Activated CD8-positive, alpha-beta memory T cell treated with anti-CD3 and anti-CD28 coated beads for 1 hour (primary cell): ENCODE data around the gene DRAP1.
"Not testable (repeated sequence)": the region's sequence is repeated elsewhere in the genome, so short reads cannot be mapped to it uniquely, and the experiment has no call there.

ENCODE experiments used
- DNase-seq, 2 donors: peaks; one replicate each; pipeline ENCODE4 v3.0.0-alpha.2; 2020; ENCODE audit warnings: low read depth in 1 of 2; ENCODE audit errors: extremely low read depth in 1 of 2

The DRAP1 gene

GRCh38 chr11:65931773-65932557, 12.7 kb downstream of the DRAP1 start:
- no peak for DNase-seq

- no peak for DNase-seq
These were observed 13.3 kb downstream of the DRAP1 start for GRCh38 chr11:65932558-65932919.

GRCh38 chr11:65934014-65934413, 14.8 kb downstream of the DRAP1 start:
- no peak for DNase-seq

GRCh38 chr11:65937766-65938165, 18.5 kb downstream of the DRAP1 start:
- DNase-seq: no peak

- no peak for DNase-seq
These were observed 22.6 kb downstream of the DRAP1 start for GRCh38 chr11:65941720-65942310.

- no peak for DNase-seq
These were observed 23.3 kb downstream of the DRAP1 start for GRCh38 chr11:65942531-65942930.

- DNase-seq: no peak
These were observed 25.0 kb downstream of the DRAP1 start for GRCh38 chr11:65944191-65944590.

GRCh38 chr11:65944767-65945166, 25.5 kb downstream of the DRAP1 start:
- DNase-seq: no peak

GRCh38 chr11:65945430-65945911, 26.2 kb downstream of the DRAP1 start, which contains the start of gene TSGA10IP:
TSGA10IP (plus strand) TSS chr11:65945480; CDS start chr11:65945676, 196 bp downstream.
- no peak for DNase-seq

GRCh38 chr11:65945941-65946558, 26.8 kb downstream of the DRAP1 start:
- no peak for DNase-seq

GRCh38 chr11:65946655-65947054, 27.4 kb downstream of the DRAP1 start:
- DNase-seq: no peak

- DNase-seq: no peak
These were observed 27.9 kb downstream of the DRAP1 start for GRCh38 chr11:65947133-65947532.

GRCh38 chr11:65947603-65948125, 28.4 kb downstream of the DRAP1 start:
- DNase-seq: no peak

- not testable (repeated sequence) for DNase-seq
These were observed 31.5 kb downstream of the DRAP1 start for GRCh38 chr11:65950711-65951110.

- DNase-seq: not testable (repeated sequence)
These were observed 32.4 kb downstream of the DRAP1 start for GRCh38 chr11:65951641-65952040.

GRCh38 chr11:65952052-65952521, 32.9 kb downstream of the DRAP1 start:
- no peak for DNase-seq

GRCh38 chr11:65953471-65953870, 34.2 kb downstream of the DRAP1 start:
- DNase-seq: no peak

GRCh38 chr11:65954771-65955170, 35.5 kb downstream of the DRAP1 start:
- no peak for DNase-seq

GRCh38 chr11:65958291-65958690, 39.1 kb downstream of the DRAP1 start:
- no peak for DNase-seq

- DNase-seq: no peak
These were observed 39.7 kb downstream of the DRAP1 start for GRCh38 chr11:65958774-65959420.

GRCh38 chr11:65960824-65961266, 41.6 kb downstream of the DRAP1 start:
- DNase-seq: no peak
